Measurements from ENCODE around the gene TIMM22. TPM values are rescaled to one million over a fixed set of nuclear protein-coding genes. Genes with fewer than 3 reads are reported as not detected.

Gene TIMM22
- total and polyA plus RNA-seq, 2 of the 13 experiments (the other 11 are each of a cell fraction or from before 2014, with no cell fraction given) = 6.2 to 15.5 TPM

DNA sequence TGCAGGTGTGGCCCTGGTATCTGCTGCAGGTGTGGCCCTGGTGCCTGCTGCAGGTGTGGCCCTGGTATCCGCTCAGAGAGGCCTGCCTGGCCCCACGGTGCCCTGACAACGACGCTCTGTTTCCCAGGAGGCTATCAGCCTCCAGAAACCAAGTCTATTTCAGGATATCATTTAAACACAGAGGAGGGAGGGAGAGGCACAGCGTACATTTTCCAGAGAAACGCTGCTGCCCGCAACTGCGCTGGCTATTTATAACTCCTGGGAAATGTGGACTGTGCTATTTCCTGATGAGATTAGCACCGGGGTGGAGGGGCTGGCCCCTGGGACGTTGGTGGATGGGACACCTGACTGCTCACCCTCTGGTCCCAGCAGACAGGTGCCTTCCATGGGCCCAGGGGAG is 22.5 kb downstream of the TIMM22 start (continued):
- TF ChIP-seq, protein P1, sequence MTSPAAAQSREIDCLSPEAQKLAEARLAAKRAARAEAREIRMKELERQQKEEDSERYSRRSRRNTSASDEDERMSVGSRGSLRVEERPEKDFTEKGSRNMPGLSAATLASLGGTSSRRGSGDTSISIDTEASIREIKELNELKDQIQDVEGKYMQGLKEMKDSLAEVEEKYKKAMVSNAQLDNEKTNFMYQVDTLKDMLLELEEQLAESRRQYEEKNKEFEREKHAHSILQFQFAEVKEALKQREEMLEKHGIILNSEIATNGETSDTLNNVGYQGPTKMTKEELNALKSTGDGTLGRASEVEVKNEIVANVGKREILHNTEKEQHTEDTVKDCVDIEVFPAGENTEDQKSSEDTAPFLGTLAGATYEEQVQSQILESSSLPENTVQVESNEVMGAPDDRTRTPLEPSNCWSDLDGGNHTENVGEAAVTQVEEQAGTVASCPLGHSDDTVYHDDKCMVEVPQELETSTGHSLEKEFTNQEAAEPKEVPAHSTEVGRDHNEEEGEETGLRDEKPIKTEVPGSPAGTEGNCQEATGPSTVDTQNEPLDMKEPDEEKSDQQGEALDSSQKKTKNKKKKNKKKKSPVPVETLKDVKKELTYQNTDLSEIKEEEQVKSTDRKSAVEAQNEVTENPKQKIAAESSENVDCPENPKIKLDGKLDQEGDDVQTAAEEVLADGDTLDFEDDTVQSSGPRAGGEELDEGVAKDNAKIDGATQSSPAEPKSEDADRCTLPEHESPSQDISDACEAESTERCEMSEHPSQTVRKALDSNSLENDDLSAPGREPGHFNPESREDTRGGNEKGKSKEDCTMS (CRISPR knock-in tag; conservative IDR thresholded peaks at IDR 0.05) = no peak
- TF ChIP-seq, protein P2, sequence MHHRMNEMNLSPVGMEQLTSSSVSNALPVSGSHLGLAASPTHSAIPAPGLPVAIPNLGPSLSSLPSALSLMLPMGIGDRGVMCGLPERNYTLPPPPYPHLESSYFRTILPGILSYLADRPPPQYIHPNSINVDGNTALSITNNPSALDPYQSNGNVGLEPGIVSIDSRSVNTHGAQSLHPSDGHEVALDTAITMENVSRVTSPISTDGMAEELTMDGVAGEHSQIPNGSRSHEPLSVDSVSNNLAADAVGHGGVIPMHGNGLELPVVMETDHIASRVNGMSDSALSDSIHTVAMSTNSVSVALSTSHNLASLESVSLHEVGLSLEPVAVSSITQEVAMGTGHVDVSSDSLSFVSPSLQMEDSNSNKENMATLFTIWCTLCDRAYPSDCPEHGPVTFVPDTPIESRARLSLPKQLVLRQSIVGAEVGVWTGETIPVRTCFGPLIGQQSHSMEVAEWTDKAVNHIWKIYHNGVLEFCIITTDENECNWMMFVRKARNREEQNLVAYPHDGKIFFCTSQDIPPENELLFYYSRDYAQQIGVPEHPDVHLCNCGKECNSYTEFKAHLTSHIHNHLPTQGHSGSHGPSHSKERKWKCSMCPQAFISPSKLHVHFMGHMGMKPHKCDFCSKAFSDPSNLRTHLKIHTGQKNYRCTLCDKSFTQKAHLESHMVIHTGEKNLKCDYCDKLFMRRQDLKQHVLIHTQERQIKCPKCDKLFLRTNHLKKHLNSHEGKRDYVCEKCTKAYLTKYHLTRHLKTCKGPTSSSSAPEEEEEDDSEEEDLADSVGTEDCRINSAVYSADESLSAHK (CRISPR knock-in tag; IDR thresholded peaks at IDR 0.05; ENCODE audit: borderline replicate concordance) = no peak
- TF ChIP-seq SUZ12 (IDR thresholded peaks at IDR 0.05; ENCODE audit: low read depth, low read length) (no peak), CREB1 (IDR thresholded peaks at IDR 0.05) (no peak), CREB1 (CRISPR knock-in tag; IDR thresholded peaks at IDR 0.05) (no peak), CENPT (CRISPR knock-in tag; IDR thresholded peaks at IDR 0.05; ENCODE audit: low read depth) (no peak)

DNA sequence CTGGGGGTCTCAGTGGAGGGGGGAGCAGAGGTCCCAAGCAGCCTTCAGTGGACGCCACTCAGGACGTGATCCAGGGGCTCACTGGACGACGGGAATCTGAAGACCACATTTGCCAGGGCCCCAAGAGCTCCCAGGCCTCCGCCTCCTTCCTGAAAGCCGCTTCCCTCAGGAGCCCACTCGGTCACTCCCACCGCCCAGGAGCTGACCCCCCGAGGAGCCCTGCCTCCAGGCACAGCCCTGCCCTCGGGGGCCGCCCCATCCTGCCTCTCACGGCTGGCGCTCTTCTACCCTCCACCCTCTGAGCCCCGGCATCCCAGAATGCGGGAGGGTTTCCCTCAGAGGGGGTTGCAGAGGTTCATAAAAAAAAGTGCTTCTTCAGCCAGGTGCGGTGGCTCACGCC is 24.2 kb downstream of the TIMM22 start:
- ATAC-seq (no peak), FAIRE-seq (no peak), DNase-seq (ENCODE audit: low spot score) (no peak)
- TF ChIP-seq, protein P3, sequence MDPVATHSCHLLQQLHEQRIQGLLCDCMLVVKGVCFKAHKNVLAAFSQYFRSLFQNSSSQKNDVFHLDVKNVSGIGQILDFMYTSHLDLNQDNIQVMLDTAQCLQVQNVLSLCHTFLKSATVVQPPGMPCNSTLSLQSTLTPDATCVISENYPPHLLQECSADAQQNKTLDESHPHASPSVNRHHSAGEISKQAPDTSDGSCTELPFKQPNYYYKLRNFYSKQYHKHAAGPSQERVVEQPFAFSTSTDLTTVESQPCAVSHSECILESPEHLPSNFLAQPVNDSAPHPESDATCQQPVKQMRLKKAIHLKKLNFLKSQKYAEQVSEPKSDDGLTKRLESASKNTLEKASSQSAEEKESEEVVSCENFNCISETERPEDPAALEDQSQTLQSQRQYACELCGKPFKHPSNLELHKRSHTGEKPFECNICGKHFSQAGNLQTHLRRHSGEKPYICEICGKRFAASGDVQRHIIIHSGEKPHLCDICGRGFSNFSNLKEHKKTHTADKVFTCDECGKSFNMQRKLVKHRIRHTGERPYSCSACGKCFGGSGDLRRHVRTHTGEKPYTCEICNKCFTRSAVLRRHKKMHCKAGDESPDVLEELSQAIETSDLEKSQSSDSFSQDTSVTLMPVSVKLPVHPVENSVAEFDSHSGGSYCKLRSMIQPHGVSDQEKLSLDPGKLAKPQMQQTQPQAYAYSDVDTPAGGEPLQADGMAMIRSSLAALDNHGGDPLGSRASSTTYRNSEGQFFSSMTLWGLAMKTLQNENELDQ (CRISPR knock-in tag; IDR thresholded peaks at IDR 0.05; ENCODE audit: borderline replicate concordance) = no peak
- TF ChIP-seq HNF4G (IDR thresholded peaks at IDR 0.05; ENCODE audit: borderline replicate concordance, low read depth, low read length) (no peak), HNF4G (CRISPR knock-in tag; IDR thresholded peaks at IDR 0.05; ENCODE audit: borderline replicate concordance, low read depth) (no peak)
- Histone ChIP-seq H4K20me1 (ENCODE audit: insufficient read depth, low read length) (no peaks in the 10 kb centered on the region), H3K4me3 (replicated peaks in 1 of 3; ENCODE audit: insufficient read depth in 1 of 3, low read depth in 2 of 3, low read length in 3 of 3) (no peak overlapping the region), H3K27ac (ENCODE audit: extremely low read length, insufficient read depth, low read length) (no peak overlapping the region), H2AFZ (ENCODE audit: low read length) (no peak overlapping the region), H3K4me2 (ENCODE audit: low read depth, low read length) (no peak overlapping the region), H3K27me3 (ENCODE audit: control insufficient read depth in 1 of 2, insufficient read depth in 2 of 2, low read length in 2 of 2) (no peaks in the 10 kb centered on the region), H3K9ac (ENCODE audit: insufficient read depth, low read depth, low read length) (no peak overlapping the region), H3K79me2 (ENCODE audit: insufficient read depth, low read length) (no peaks in the 10 kb centered on the region), H3K9me3 (ENCODE audit: low read length) (no peaks in the 10 kb centered on the region), H3K4me1 (ENCODE audit: insufficient read depth, low read length) (peaks cover 7% of the 10 kb centered on the region), H3K36me3 (replicated peaks in 1 of 2; ENCODE audit: control insufficient read depth in 1 of 2, insufficient read depth in 2 of 2, low read length in 2 of 2) (no peaks in the 10 kb centered on the region)
- ChIA-PET CTCF (ENCODE audit: low intra/inter-chr PET ratio, low total read pairs) (no interaction called here), POLR2A (no interaction called here)
- no TSS peak for BruUV-seq (replicated peaks)
- in situ Hi-C loops (cut with HindIII; ENCODE audit: extremely low pct_ligation_motif_present, low pct_unique_long_range_greater_than_20kb) = no loop called here
- WGBS (ENCODE audit: low lambda C conversion rate) = 92% methylated on average over 15 of the region's 17 CpGs
- intact Hi-C loops (cut with micrococcal nuclease; ENCODE audit: unreplicated experiment) = no loop called here
